ENCODE measurements around the gene WDR43.
A peak's percentile ranks its signal among the peaks of the same experiment; 100 is the strongest.

WDR43 gene
- total RNA-seq, result 91.2 to 173 reads per million in 2 donors

DNA sequence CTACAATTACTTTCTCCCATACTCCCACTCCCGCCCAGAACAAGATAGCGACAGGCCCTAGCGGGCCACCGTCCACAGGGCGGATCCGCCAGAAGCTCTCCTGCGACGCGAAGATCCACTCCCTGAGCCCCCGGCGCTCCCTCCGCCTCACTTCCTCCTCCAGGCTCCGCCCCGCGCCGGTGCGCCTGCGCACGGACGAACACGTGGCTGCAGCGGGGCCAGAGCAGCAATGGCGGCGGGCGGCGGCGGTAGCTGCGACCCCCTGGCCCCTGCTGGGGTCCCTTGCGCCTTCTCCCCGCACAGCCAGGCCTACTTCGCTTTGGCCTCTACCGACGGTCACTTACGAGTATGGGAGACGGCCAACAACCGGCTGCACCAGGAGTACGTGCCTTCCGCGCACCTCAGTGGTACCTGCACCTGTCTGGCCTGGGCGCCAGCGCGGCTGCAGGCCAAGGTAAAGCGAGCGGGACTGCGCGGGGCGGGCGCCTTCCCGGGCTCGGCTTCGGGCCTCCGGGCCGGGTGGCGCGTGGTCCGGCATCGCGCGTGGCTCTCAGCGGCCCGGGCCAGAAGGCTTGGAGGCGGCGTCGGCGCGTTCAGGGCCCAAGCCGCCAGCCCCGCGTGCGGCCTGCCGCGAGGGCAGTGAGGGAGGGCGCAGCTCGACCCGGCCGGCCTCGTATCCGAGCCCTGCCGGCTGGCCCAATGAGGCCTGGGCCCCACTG, at the start of gene WDR43:
WDR43 (plus strand) TSS at position 198 of the 719 bp plus-strand sequence; CDS start at position 230, 32 bp downstream.
- peak; percentile 96 for DNase-seq

- DNase-seq, result no peak
Observed at GRCh38 chr2:28855193-28855592, 39.3 kb upstream of the WDR43 start.

GRCh38 chr2:28855977-28856376, 38.5 kb upstream of the WDR43 start:
- DNase-seq, result no peak

GRCh38 chr2:28868611-28869010, 25.9 kb upstream of the WDR43 start:
- no peak for DNase-seq

DNA sequence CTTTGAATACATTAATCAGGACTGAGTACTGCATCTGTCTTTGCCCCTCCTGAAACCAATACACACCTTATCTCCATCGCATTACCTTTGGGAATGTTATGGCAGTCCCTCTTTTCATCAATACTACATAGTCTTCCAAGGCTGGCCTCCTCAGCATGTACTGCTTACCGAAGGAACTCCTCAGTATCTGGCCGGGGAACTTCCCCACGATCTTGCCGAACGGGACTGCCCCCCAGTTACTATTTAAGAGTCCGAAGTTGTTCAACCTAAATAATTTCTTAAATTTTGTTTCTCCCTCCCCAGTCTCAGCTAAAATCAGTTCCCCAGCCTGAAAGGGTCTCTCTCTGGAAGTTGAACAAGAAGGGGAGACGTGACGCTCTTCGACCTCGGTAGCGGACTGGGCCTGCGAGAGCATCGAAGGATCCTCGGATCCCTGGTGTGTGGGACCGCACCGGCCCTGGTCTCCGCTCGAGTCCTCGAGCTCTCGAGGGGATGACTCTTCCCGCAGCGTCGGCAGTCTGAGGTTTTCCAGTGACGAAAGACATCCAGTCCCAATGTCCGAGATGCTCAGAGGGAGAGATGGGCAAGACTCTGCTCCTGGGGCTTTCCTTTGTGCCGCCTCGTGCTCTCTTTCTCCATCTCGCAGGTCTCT, 24.8 kb upstream of the WDR43 start:
- no peak for DNase-seq

- DNase-seq, result peak; percentile 98
Observed at GRCh38 chr2:28870146-28870891, 24.1 kb upstream of the WDR43 start, which contains the start of gene TRMT61B. TSS of gene TRMT61B (minus strand) at chr2:28870309. CDS start at chr2:28870277, 32 bp downstream.

GRCh38 chr2:28871620-28872019, 22.8 kb upstream of the WDR43 start:
- no peak for DNase-seq

- DNase-seq, result no peak
Observed at GRCh38 chr2:28880193-28880592, 14.3 kb upstream of the WDR43 start.

- DNase-seq, result no peak
Observed at GRCh38 chr2:28893488-28893887, 979 bp upstream of the WDR43 start.

DNA sequence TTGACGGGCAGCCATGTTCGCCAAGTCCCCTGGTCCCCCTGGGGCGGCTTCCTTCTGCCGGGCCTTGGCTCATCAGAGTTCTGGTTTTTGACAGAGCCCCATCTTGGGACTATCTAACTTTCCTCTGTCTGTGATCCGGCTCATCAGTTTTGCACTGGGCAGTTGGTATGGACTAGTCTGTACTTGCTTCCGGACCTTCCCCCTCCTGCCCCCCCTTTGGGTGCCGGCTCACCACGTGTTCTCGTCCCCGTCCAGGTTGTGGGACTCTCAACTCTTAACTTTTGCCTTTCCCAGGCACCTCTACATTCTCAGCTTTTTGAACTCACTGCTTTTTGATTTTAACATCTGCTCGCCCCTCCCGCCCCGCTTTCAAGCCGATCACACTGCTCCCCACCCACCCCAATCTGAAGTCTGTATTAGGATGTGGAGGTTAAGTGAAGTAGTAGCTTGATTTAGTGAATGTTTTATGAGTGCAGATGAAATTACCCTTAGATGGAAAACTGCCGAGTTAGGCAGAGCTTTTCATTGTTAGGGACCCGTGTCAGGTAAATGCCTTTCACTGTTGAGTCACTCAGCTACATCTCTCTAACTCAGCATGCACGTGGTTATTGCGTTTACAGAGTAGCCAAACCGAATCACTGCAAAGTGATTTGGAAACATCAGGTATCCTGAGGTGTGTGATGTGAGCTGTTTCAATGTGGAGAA, 874 bp downstream of the WDR43 start:
- no peak for DNase-seq

GRCh38 chr2:28896906-28897305, 2.4 kb downstream of the WDR43 start:
- DNase-seq, result no peak

DNA sequence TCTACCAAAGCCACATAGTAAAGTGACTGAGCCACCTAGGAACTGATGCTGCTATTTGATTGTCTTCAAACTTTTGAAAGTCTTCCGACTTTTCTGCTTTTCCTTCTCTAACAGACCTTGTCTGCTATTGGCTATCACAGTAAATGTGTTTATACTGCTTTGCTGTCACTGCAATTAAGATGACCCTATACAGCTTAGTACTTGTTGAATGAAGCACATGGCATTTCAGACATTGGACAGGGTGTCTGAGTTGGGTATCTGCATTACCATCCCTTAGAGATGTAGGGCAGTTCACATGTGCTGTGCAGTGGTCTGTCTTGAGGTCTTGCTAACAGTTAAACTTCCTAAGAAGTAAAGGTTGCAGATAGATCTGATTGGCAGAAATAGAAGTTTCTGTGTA, 3.6 kb downstream of the WDR43 start:
- DNase-seq, result no peak

- no peak for DNase-seq
Observed at GRCh38 chr2:28901202-28901601, 6.7 kb downstream of the WDR43 start.

DNA sequence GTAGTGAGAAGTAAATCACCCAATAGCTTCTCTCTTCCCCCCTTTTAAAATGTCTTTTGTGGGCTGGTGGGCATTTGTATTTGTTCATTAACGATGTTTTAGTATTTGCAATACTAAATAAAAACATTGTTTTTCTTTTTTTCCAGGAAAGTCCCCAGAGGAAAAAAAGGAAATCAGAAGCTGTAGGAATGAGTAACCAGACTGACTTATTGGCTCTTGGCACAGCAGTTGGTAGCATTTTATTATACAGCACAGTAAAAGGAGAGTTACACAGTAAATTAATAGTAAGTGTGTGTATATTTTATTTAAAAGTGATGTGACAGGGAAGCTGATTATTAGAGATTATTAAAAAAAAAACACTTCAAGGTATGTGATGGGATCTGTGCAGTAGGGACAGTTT, 7.4 kb downstream of the WDR43 start:
- DNase-seq, result no peak

- no peak for DNase-seq
Observed at GRCh38 chr2:28902584-28902983, 8.1 kb downstream of the WDR43 start.

DNA sequence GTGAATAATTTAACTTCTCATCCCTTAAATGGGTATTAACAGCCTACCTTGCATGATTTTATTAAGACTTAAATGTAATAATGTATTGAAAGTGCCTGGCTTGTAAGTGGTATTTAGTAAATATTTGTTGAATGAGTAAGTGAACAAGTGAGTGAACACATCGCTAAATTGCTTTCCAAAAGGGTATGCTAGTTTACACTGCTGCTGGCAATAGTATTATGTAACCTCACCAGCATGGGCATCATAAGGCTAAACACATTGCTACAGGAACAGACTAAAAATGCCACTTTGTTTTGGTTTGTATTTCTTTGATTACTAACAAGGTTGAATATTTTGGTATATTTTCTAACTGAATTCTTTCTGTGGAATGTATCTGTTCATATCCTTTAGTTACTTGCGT, 9.8 kb downstream of the WDR43 start:
- no peak for DNase-seq

DNA sequence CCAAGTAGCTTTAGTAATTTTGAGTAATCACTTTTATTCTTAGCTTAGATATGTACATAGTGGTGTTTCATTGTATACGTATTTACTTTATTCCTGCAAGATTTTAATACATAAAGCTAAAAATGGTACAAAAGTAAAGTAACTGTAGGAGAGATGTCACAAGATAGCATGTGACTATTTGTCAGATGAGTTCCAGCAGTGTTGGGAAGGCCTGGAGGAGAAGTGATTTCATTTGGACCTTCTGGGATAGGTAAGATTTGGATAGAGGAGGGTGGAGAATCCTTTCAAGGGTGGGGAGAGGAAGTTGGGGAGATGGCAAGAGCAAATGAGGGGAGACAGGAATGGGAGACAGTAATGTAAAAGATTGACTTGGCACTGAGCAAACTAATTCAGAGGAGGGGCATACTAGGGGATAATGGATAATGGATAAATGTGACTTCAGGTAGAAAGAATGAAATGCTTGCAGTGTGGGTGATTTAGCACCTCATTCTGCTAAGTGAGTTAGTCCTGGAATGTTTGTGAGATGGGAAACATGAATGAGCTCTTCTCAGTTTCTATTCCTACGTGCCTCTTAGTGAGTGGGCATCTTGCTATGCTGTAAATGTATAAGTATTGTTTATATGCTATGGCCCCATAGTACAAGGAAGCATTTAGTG, 10.5 kb downstream of the WDR43 start:
- DNase-seq, result no peak

DNA sequence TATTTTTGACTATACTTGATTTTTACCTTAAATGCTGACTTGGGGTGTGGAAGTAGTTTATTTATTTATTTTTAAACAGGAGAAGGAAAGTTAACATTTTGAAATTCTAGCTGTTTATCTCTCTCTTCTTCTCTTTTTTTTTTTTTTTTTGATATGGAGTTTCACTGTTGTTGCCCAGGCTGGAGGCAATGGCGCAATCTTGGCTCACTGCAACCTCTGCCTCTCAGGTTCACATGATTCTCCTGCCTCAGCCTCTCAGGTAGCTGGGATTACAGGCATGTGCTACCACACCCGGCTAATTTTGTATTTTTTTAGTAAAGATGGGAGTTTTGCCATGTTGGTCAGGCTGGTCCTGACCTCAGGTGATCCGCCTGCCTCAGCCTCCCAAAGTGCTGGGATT, 11.1 kb downstream of the WDR43 start:
- no peak for DNase-seq

DNA sequence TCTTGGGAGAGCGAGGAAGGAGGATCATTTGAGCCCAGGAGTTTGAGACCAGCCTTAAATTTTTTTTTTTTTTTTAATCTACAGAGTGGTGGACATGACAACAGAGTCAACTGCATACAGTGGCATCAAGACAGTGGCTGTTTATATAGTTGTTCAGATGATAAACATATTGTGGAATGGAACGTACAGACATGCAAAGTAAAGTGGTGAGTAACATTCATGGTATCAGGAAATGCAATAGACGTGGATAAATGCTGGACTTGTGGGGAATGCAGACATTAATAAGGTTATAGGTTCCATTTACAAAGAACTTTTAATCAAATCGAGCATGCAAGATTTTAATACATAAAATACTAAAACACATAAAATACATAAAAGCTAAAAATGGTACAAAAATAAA, 11.9 kb downstream of the WDR43 start:
- no peak for DNase-seq

DNA sequence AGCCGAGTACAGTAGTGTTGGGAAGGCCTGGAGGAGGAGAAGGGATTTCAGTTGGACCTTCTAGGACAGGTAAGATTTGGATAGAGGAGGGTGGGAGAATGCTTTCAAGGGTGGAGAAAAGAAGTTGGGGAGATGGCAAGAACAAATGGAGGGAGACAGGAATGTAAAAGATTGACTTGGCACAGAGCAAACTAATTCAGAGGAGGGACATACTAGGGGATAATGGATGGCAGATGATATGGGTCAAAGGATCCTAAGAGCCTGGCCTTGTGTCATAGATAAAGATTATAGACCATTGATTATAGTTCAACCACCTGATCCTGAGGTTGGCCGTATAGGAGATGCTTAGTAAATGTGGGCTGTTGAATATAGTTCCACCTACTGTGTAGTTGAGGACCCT, 12.4 kb downstream of the WDR43 start:
- DNase-seq, result no peak

DNA sequence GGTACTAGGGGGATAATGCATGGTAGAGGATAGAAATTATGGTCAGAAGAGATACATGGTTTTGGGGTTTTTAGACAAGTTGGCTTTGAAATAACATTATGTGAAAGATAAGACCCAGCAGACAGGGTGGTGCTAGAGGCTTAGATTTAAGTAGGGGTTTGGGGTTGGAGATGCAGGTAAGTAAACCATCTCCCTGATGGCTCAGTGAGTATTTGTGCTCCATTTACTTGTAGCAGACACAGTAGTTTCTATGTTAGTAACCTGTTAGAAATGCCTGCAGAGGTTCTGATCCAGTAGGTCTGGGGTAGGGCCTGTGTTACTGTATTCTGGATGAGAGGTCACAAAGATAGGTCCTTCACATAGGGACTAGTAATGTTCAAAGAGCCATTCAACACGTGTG, 13.7 kb downstream of the WDR43 start:
- no peak for DNase-seq

GRCh38 chr2:28909655-28910353, 15.3 kb downstream of the WDR43 start:
- no peak for DNase-seq

Data from T-helper 9 cell (primary cell).